Keratinocyte (primary cell): ENCODE measurements around the gene SH3D19. TPM values are rescaled to one million over a fixed set of nuclear protein-coding genes. Genes with fewer than 3 reads are reported as not detected.

Experiments
- DNase-seq: peaks from one replicate; pipeline ENCODE4 v3.0.0-alpha.2; 2011; ENCODE audit warnings: low read depth, missing footprints, low spot score
- FAIRE-seq: peaks from 2 replicates; lab custom pipeline; 2011; peaks lifted over from hg19 to GRCh38; lab: Jason Lieb, UNC
- H2AFZ ChIP-seq: 2 replicates; pipeline ENCODE4 v1.6.0; 2012; ENCODE audit warnings: low read length, control low read depth, inconsistent platforms; ENCODE audit not compliant: control insufficient read depth
- H3K27ac ChIP-seq: 2 replicates; pipeline ENCODE4 v1.5.1; 2011; ENCODE audit warnings: low read length; ENCODE audit not compliant: control insufficient read depth, insufficient read depth
- H3K27me3 ChIP-seq: 3 replicates; pipeline ENCODE4 v1.6.0; 2011; ENCODE audit warnings: low read length; ENCODE audit not compliant: control insufficient read depth, insufficient read depth; ENCODE audit errors: extremely low read depth
- H3K36me3 ChIP-seq, 2 experiments: 2 replicates in 1 of 2; 3 replicates in 1 of 2; pipeline ENCODE4 v1.5.1; 2011; ENCODE audit warnings: low read length in 2 of 2, mild to moderate bottlenecking in 1 of 2; ENCODE audit not compliant: control insufficient read depth in 2 of 2, insufficient read depth in 2 of 2; ENCODE audit errors: extremely low read depth in 1 of 2
- H3K4me1 ChIP-seq: 3 replicates; pipeline ENCODE4 v1.5.1; 2011; ENCODE audit warnings: low read length; ENCODE audit not compliant: control insufficient read depth, insufficient read depth; ENCODE audit errors: extremely low read depth
- H3K4me2 ChIP-seq: 3 replicates; pipeline ENCODE4 v1.6.0; 2011; ENCODE audit warnings: low read depth, low read length; ENCODE audit not compliant: control insufficient read depth, insufficient read depth; ENCODE audit errors: extremely low read depth
- H3K4me3 ChIP-seq, 3 experiments: fragments of 200-600 bp in 1 of 3; sonication (generic) in 1 of 3; 2 replicates in 2 of 3; 3 replicates in 1 of 3; pipeline ENCODE4 v1.5.1; 2011 to 2016; ENCODE audit warnings: low read length in 3 of 3, mild to moderate bottlenecking in 3 of 3, control low read depth in 2 of 3, inconsistent platforms in 1 of 3, low read depth in 1 of 3, mixed read lengths in 1 of 3, mixed run types in 1 of 3, moderate library complexity in 1 of 3; ENCODE audit not compliant: control insufficient read depth in 2 of 3, insufficient read depth in 2 of 3; ENCODE audit errors: extremely low read depth in 1 of 3
- H3K79me2 ChIP-seq: 2 replicates; pipeline ENCODE4 v1.6.0; 2012; ENCODE audit warnings: low read length; ENCODE audit not compliant: control insufficient read depth, insufficient read depth
- H3K9ac ChIP-seq: 3 replicates; pipeline ENCODE4 v1.6.0; 2011; ENCODE audit warnings: low read length; ENCODE audit not compliant: control insufficient read depth, insufficient read depth; ENCODE audit errors: extremely low read depth
- H3K9me1 ChIP-seq: 3 replicates; pipeline ENCODE4 v1.6.0; 2011; ENCODE audit warnings: low read length; ENCODE audit not compliant: control insufficient read depth, insufficient read depth; ENCODE audit errors: extremely low read depth
- H3K9me3 ChIP-seq: 2 replicates; pipeline ENCODE4 v1.5.1; 2012; ENCODE audit warnings: low read depth, low read length; ENCODE audit not compliant: control insufficient read depth
- H4K20me1 ChIP-seq: 3 replicates; pipeline ENCODE4 v1.6.0; 2011; ENCODE audit warnings: low read length; ENCODE audit not compliant: control insufficient read depth, insufficient read depth; ENCODE audit errors: extremely low read depth
- EZH2 ChIP-seq: IDR thresholded peaks from one replicate; pipeline ENCODE4 v1.6.1; 2012; ENCODE audit warnings: inconsistent platforms, mild to moderate bottlenecking, low read length, moderate library complexity
- dilution Hi-C: fragments of 300-500 bp; cut with MboI; formaldehyde crosslinking; loops from one replicate; pipeline ENCODE4 v1.7.0; 2020; ENCODE audit warnings: low sequenced_read_pairs; ENCODE audit not compliant: extremely low pct_ligation_motif_present
- polyA plus RNA-seq, 5 experiments: library from polyadenylated mRNA; depleted of rRNA in 3 of 5; stranded (reverse) in 3 of 5; stranded (forward) in 1 of 5; unstranded in 1 of 5; fragments of >200 nt; gene quantifications; 1 replicate in 1 of 5; 2 replicates in 3 of 5; 3 replicates in 1 of 5; pipeline versions ENCODE4 v1.2.1 to v1.2.3, GENCODE V29; 2011 to 2012; ENCODE audit warnings: missing spikeins in 2 of 5, low read depth in 1 of 5, low replicate concordance in 1 of 5
- TF ChIP-seq, protein P1 (sequence below), 3 experiments: IDR thresholded peaks in 1 of 3; conservative IDR thresholded peaks in 1 of 3; optimal IDR thresholded peaks in 1 of 3; 2 replicates in 2 of 3; 3 replicates in 1 of 3; pipeline versions ENCODE3 to v1.5.1; 2011; ENCODE audit warnings: low read length in 3 of 3, mild to moderate bottlenecking in 3 of 3, moderate library complexity in 2 of 3, control low read depth in 1 of 3, inconsistent platforms in 1 of 3; ENCODE audit not compliant: insufficient read depth in 2 of 3; ENCODE audit errors: extremely low read depth in 1 of 3

The SH3D19 gene
- polyA plus RNA-seq, 1 donor (not counting 4 experiments of a cell fraction or from before 2014, with no cell fraction given), result 24.8 TPM

DNA sequence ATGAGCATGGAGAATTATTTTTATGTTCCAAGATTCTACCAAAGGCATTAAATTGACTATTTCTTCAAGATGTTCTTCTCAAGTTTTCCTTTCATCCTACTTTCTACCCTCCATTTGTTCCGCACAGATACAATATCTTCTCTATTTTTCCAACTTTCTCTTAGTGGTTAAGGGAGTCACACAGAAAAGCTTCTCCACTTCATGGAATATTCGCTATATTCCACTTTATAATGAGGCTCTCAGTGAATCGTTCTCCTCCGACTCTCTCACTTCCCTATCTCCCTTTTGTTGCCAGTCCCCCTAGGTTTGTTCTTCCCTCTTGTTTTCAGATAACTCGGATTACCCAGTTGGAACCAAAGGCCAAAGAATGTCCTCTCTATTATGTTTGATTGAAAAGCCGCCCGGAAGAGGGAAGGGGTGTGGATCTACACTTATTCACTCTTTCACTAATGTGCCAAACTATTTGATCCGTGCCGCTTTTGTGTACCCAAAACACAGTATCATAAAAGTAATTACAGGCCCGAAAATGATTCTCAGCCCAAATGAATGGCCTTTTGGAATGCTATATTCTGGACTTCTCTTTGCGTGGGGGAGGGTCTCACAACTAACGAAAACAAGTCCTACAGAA, 1.2 kb downstream of the SH3D19 start:
- peaks cover 49% of the 10 kb centered on the region for H3K79me2 ChIP-seq
- TF ChIP-seq, protein P1, sequence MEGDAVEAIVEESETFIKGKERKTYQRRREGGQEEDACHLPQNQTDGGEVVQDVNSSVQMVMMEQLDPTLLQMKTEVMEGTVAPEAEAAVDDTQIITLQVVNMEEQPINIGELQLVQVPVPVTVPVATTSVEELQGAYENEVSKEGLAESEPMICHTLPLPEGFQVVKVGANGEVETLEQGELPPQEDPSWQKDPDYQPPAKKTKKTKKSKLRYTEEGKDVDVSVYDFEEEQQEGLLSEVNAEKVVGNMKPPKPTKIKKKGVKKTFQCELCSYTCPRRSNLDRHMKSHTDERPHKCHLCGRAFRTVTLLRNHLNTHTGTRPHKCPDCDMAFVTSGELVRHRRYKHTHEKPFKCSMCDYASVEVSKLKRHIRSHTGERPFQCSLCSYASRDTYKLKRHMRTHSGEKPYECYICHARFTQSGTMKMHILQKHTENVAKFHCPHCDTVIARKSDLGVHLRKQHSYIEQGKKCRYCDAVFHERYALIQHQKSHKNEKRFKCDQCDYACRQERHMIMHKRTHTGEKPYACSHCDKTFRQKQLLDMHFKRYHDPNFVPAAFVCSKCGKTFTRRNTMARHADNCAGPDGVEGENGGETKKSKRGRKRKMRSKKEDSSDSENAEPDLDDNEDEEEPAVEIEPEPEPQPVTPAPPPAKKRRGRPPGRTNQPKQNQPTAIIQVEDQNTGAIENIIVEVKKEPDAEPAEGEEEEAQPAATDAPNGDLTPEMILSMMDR (optimal IDR thresholded peaks at IDR 0.05 in 1 of 3, IDR thresholded peaks at IDR 0.05 in 1 of 3, conservative IDR thresholded peaks at IDR 0.05 in 1 of 3; ENCODE audit: extremely low read depth in 1 of 3, insufficient read depth in 2 of 3, low read length in 3 of 3), result no peak
- no peak for TF ChIP-seq EZH2
- peaks cover 24% of the 10 kb centered on the region for H3K4me1 ChIP-seq
- FAIRE-seq (peak; percentile 64), DNase-seq (no peak)
- peak overlapping the region; percentile 62 for H2AFZ ChIP-seq
- H3K9me1 ChIP-seq, result no peaks in the 10 kb centered on the region
- no peaks in the 10 kb centered on the region for H3K9me3 ChIP-seq
- no peaks in the 10 kb centered on the region for H4K20me1 ChIP-seq
- H3K27me3 ChIP-seq, result no peaks in the 10 kb centered on the region
- H3K4me3 ChIP-seq, result peak overlapping the region; percentile 55 to 86 (median 83)
- dilution Hi-C loops, result no loop called here
- H3K4me2 ChIP-seq, result peak overlapping the region; percentile 98
- H3K36me3 ChIP-seq, result peaks cover 0 to 2% of the 10 kb centered on the region in 2 experiments
- H3K27ac ChIP-seq, result peak overlapping the region; percentile 89
- peak overlapping the region; percentile 90 for H3K9ac ChIP-seq

GRCh38 chr4:151323667-151324066, 1.7 kb downstream of the SH3D19 start:
- Histone ChIP-seq H3K27me3 (no peaks in the 10 kb centered on the region), H3K9me1 (no peaks in the 10 kb centered on the region), H3K9ac (peak overlapping the region; percentile 90), H4K20me1 (no peaks in the 10 kb centered on the region), H3K4me3 (peak overlapping the region; percentile 55 to 86 (median 83)), H3K79me2 (peaks cover 53% of the 10 kb centered on the region), H3K27ac (peak overlapping the region; percentile 89), H3K9me3 (no peaks in the 10 kb centered on the region), H3K4me2 (peak overlapping the region; percentile 98), H3K36me3 (peaks cover 0 to 2% of the 10 kb centered on the region in 2 experiments), H2AFZ (no peak overlapping the region), H3K4me1 (peaks cover 20% of the 10 kb centered on the region)
- dilution Hi-C loops, result no loop called here
- TF ChIP-seq EZH2, result no peak
- TF ChIP-seq, protein P1 (optimal IDR thresholded peaks at IDR 0.05 in 1 of 3, IDR thresholded peaks at IDR 0.05 in 1 of 3, conservative IDR thresholded peaks at IDR 0.05 in 1 of 3; ENCODE audit: extremely low read depth in 1 of 3, insufficient read depth in 2 of 3, low read length in 3 of 3), result no peak
- FAIRE-seq, result peak; percentile 9
- no peak for DNase-seq
